H9 (cell line): ENCODE measurements around the gene BAIAP2L1. TPM values are rescaled to one million over a fixed set of nuclear protein-coding genes. Genes with fewer than 3 reads are reported as not detected.
A peak's percentile ranks its signal among the peaks of the same experiment; 100 is the strongest.
"Not testable (repeated sequence)": the region's sequence is repeated elsewhere in the genome, so short reads cannot be mapped to it uniquely, and the experiment has no call there.

Experiments used
- DNase-seq: peaks from one replicate; pipeline ENCODE4 v3.0.0-alpha.2; 2017
- H2AFZ ChIP-seq: one replicate; pipeline ENCODE4 v1.6.1; 2013; ENCODE audit warnings: mild to moderate bottlenecking, low read length, control low read depth, moderate library complexity
- H2AK5ac ChIP-seq: 2 replicates; pipeline ENCODE4 v1.6.1; 2013; ENCODE audit warnings: low read length, control low read depth, mixed read lengths; ENCODE audit not compliant: insufficient read length
- H2BK120ac ChIP-seq: one replicate; pipeline ENCODE4 v1.6.1; 2013; ENCODE audit warnings: low read depth, mild to moderate bottlenecking, low read length, control low read depth, inconsistent platforms; ENCODE audit not compliant: poor library complexity, severe bottlenecking
- H2BK12ac ChIP-seq: 2 replicates; pipeline ENCODE4 v1.6.1; 2013; ENCODE audit warnings: low read length, control low read depth, mixed read lengths, low read depth; ENCODE audit not compliant: insufficient read length
- H2BK15ac ChIP-seq: 2 replicates; pipeline ENCODE4 v1.6.1; 2013; ENCODE audit warnings: low read depth, low read length, control low read depth
- H2BK20ac ChIP-seq: one replicate; pipeline ENCODE4 v1.6.1; 2013; ENCODE audit warnings: low read depth, mild to moderate bottlenecking, low read length, control low read depth, inconsistent platforms; ENCODE audit not compliant: poor library complexity, severe bottlenecking
- H2BK5ac ChIP-seq: 2 replicates; pipeline ENCODE4 v1.6.1; 2013; ENCODE audit warnings: low read length, control low read depth, mixed read lengths; ENCODE audit not compliant: insufficient read length
- H3K14ac ChIP-seq: 2 replicates; pipeline ENCODE4 v1.6.1; 2013; ENCODE audit warnings: low read length, control low read depth; ENCODE audit not compliant: insufficient read depth
- H3K18ac ChIP-seq: 2 replicates; pipeline ENCODE4 v1.6.1; 2013; ENCODE audit warnings: low read depth, mild to moderate bottlenecking, mixed read lengths, low read length, control low read depth; ENCODE audit not compliant: insufficient read length
- H3K23ac ChIP-seq: 2 replicates; pipeline ENCODE4 v1.6.1; 2013; ENCODE audit warnings: low read length, control low read depth, mixed read lengths, low read depth; ENCODE audit not compliant: insufficient read length
- H3K23me2 ChIP-seq: 2 replicates; pipeline ENCODE4 v1.6.1; 2013; ENCODE audit warnings: low read depth, mild to moderate bottlenecking, mixed read lengths, low read length, control low read depth; ENCODE audit not compliant: insufficient read length, poor library complexity, severe bottlenecking
- H3K27ac ChIP-seq: 2 replicates; pipeline ENCODE4 v1.5.1; 2013; ENCODE audit warnings: low read length, control low read depth, mixed read lengths, low read depth; ENCODE audit not compliant: insufficient read length
- H3K27me3 ChIP-seq: 2 replicates; pipeline ENCODE4 v1.6.1; 2013; ENCODE audit warnings: low read length, control low read depth, inconsistent platforms; ENCODE audit not compliant: insufficient read depth
- H3K4ac ChIP-seq: 2 replicates; pipeline ENCODE4 v1.6.1; 2013; ENCODE audit warnings: low read depth, mild to moderate bottlenecking, control low read depth, inconsistent platforms, low read length, moderate library complexity
- H3K4me1 ChIP-seq: 2 replicates; pipeline ENCODE4 v1.6.1; 2013; ENCODE audit warnings: low read length, control low read depth, inconsistent platforms; ENCODE audit not compliant: insufficient read depth
- H3K4me2 ChIP-seq: 2 replicates; pipeline ENCODE4 v1.6.1; 2013; ENCODE audit warnings: low read length, control low read depth, mixed read lengths; ENCODE audit not compliant: insufficient read length, insufficient read depth
- H3K56ac ChIP-seq: 2 replicates; pipeline ENCODE4 v1.6.1; 2013; ENCODE audit warnings: low read depth, mild to moderate bottlenecking, mixed read lengths, low read length, control low read depth; ENCODE audit not compliant: insufficient read length
- H3K79me1 ChIP-seq: 2 replicates; pipeline ENCODE4 v1.6.1; 2013; ENCODE audit warnings: low read depth, mild to moderate bottlenecking, moderate library complexity, low read length, control low read depth, inconsistent platforms; ENCODE audit not compliant: insufficient read depth, poor library complexity, severe bottlenecking
- H3K79me2 ChIP-seq: 2 replicates; pipeline ENCODE4 v1.6.1; 2013; ENCODE audit warnings: low read length, control low read depth, inconsistent platforms; ENCODE audit not compliant: insufficient read depth
- H3K9ac ChIP-seq: 2 replicates; pipeline ENCODE4 v1.6.1; 2013; ENCODE audit warnings: low read length, control low read depth, mixed read lengths; ENCODE audit not compliant: insufficient read length; ENCODE audit errors: extremely low read depth
- H3K9me3 ChIP-seq: one replicate; pipeline ENCODE4 v1.6.1; 2013; ENCODE audit warnings: low read depth, low read length, inconsistent platforms; ENCODE audit not compliant: control insufficient read depth
- H3T11ph ChIP-seq: one replicate; pipeline ENCODE4 v1.6.1; 2013; ENCODE audit warnings: mild to moderate bottlenecking, low read length, control low read depth, inconsistent platforms
- H4K20me1 ChIP-seq: one replicate; pipeline ENCODE4 v1.6.1; 2013; ENCODE audit not compliant: control insufficient read depth, insufficient read length, insufficient read depth
- H4K5ac ChIP-seq: 2 replicates; pipeline ENCODE4 v1.6.1; 2013; ENCODE audit warnings: low read depth, mild to moderate bottlenecking, mixed read lengths, low read length, control low read depth; ENCODE audit not compliant: insufficient read length
- H4K8ac ChIP-seq: replicated peaks from 2 replicates; pipeline ENCODE4 v1.6.1; 2013; ENCODE audit warnings: low read length, control low read depth, mixed read lengths, low read depth; ENCODE audit not compliant: insufficient read length
- H4K91ac ChIP-seq: 2 replicates; pipeline ENCODE4 v1.6.1; 2013; ENCODE audit warnings: low read depth, mild to moderate bottlenecking, moderate library complexity, mixed read lengths, low read length, control low read depth; ENCODE audit not compliant: insufficient read length
- H3K27ac Mint-ChIP-seq, 3 experiments: 2 replicates in 2 of 3; 3 replicates in 1 of 3; pipeline ENCODE4 v1.8.0; 2020 to 2021; ENCODE audit warnings: mixed read lengths in 3 of 3, mild to moderate bottlenecking in 1 of 3, moderate library complexity in 1 of 3
- H3K27me3 Mint-ChIP-seq: 2 replicates; pipeline ENCODE4 v1.8.0; 2021; ENCODE audit warnings: low read depth, mild to moderate bottlenecking, moderate library complexity, mixed read lengths
- H3K36me3 Mint-ChIP-seq, 3 experiments: 2 replicates in 2 of 3; 3 replicates in 1 of 3; pipeline ENCODE4 v1.8.0; 2020 to 2021; ENCODE audit warnings: low read depth in 3 of 3, mixed read lengths in 3 of 3; ENCODE audit not compliant: insufficient read depth in 1 of 3
- H3K4me1 Mint-ChIP-seq, 2 experiments: 2 replicates each; pipeline ENCODE4 v1.8.0; 2020; ENCODE audit warnings: mixed read lengths in 2 of 2
- H3K4me3 Mint-ChIP-seq, 2 experiments: 2 replicates in 1 of 2; 3 replicates in 1 of 2; pipeline ENCODE4 v1.8.0; 2020 to 2021; ENCODE audit warnings: mild to moderate bottlenecking in 2 of 2, mixed read lengths in 2 of 2, moderate library complexity in 1 of 2
- H3K9me3 Mint-ChIP-seq, 2 experiments: 2 replicates in 1 of 2; 3 replicates in 1 of 2; pipeline ENCODE4 v1.8.0; 2020; ENCODE audit warnings: mild to moderate bottlenecking in 2 of 2, mixed read lengths in 2 of 2, moderate library complexity in 1 of 2
- WGBS: extraction: QIAGEN DNeasy Blood & Tissue Kit; methylation state at CpG from one replicate; pipeline ENCODE4 v1.1.7; 2013; ENCODE audit warnings: missing lambda C conversion rate, low lambda C conversion rate, mixed read lengths; ENCODE audit not compliant: insufficient read length; ENCODE audit errors: extremely low coverage; 5-methylcytosine and 5-hydroxymethylcytosine counted together
- total RNA-seq: library from RNA; stranded (reverse); gene quantifications from 2 replicates; pipeline ENCODE4 v1.2.1, GENCODE V29; 2021
- TF ChIP-seq, protein P1 (sequence below): fragments of 200-600 bp; sonication (generic); conservative IDR thresholded peaks from 3 replicates; pipeline ENCODE4 v1.8.0; 2021; ENCODE audit warnings: antibody characterized with exemption, mild to moderate bottlenecking

The BAIAP2L1 gene
- total RNA-seq, 1 experiment from 2014 or later = 25.9 TPM

DNA sequence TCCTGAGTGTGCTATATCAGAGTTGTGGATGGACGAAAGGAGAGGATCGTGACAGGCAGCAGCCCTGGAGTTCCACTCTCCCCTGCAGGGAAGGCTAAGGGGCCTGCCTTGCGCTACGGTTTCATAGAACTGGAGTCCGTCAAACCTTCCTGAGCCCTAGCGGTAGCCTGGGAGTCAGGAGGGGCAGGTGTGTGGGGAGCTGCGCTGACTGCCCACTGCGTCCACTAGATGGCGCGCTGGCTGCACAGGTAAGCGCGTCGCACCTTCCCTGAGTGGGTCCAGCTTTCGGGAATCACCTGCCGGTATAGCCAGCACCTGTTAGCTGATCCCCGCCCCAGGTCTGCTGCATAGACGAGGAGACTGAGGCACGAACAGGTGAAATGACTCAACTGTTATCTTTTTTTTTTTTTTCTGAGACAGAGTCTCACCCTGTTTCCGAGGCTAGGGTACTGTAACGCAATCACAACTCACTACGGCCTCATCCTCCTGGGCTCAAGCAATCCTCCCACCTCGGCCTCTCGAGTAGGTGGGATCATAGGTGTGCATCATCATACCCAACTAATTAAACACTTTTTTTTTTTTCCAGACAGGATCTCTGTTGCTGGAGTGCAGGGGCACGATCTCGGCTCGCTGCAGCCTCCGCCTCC, 20.2 kb upstream of the BAIAP2L1 start:
- no peak overlapping the region for H3K56ac ChIP-seq
- H4K20me1 ChIP-seq = no peaks in the 10 kb centered on the region
- no peak overlapping the region for H3T11ph ChIP-seq
- no peaks in the 10 kb centered on the region for H3K9me3 ChIP-seq
- Mint-ChIP-seq H3K27me3 (peaks cover 32% of the 10 kb centered on the region), H3K27ac (no peak overlapping the region), H3K36me3 (no peaks in the 10 kb centered on the region), H3K4me3 (no peak overlapping the region), H3K9me3 (peaks cover 0 to 2% of the 10 kb centered on the region in 2 experiments; a peak in 1 of 5 replicates), H3K4me1 (no peaks in the 10 kb centered on the region)
- no peak overlapping the region for H4K91ac ChIP-seq
- no peak overlapping the region for H3K27ac ChIP-seq
- H3K14ac ChIP-seq = no peak overlapping the region
- no peak overlapping the region for H2AFZ ChIP-seq
- no peak overlapping the region for H4K5ac ChIP-seq
- no peak overlapping the region for H3K4ac ChIP-seq
- H2BK15ac ChIP-seq = no peak overlapping the region
- no peak overlapping the region for H3K4me2 ChIP-seq
- H3K79me2 ChIP-seq = no peaks in the 10 kb centered on the region
- no peak overlapping the region for H2BK12ac ChIP-seq
- no peak overlapping the region for H3K9ac ChIP-seq
- no CpG with 5 or more reads among the region's 27 CpGs for WGBS
- TF ChIP-seq, protein P1, sequence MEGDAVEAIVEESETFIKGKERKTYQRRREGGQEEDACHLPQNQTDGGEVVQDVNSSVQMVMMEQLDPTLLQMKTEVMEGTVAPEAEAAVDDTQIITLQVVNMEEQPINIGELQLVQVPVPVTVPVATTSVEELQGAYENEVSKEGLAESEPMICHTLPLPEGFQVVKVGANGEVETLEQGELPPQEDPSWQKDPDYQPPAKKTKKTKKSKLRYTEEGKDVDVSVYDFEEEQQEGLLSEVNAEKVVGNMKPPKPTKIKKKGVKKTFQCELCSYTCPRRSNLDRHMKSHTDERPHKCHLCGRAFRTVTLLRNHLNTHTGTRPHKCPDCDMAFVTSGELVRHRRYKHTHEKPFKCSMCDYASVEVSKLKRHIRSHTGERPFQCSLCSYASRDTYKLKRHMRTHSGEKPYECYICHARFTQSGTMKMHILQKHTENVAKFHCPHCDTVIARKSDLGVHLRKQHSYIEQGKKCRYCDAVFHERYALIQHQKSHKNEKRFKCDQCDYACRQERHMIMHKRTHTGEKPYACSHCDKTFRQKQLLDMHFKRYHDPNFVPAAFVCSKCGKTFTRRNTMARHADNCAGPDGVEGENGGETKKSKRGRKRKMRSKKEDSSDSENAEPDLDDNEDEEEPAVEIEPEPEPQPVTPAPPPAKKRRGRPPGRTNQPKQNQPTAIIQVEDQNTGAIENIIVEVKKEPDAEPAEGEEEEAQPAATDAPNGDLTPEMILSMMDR = peak; percentile 99
- no peak overlapping the region for H2AK5ac ChIP-seq
- no peaks in the 10 kb centered on the region for H3K23me2 ChIP-seq
- H3K27me3 ChIP-seq = no peaks in the 10 kb centered on the region
- H2BK20ac ChIP-seq = no peak overlapping the region
- H3K4me1 ChIP-seq = no peaks in the 10 kb centered on the region
- H2BK5ac ChIP-seq = no peak overlapping the region
- no peaks in the 10 kb centered on the region for H3K79me1 ChIP-seq
- no peak overlapping the region for H4K8ac ChIP-seq
- H3K18ac ChIP-seq = no peak overlapping the region
- no peak overlapping the region for H3K23ac ChIP-seq
- H2BK120ac ChIP-seq = no peak overlapping the region
- DNase-seq = peak; percentile 92

DNA sequence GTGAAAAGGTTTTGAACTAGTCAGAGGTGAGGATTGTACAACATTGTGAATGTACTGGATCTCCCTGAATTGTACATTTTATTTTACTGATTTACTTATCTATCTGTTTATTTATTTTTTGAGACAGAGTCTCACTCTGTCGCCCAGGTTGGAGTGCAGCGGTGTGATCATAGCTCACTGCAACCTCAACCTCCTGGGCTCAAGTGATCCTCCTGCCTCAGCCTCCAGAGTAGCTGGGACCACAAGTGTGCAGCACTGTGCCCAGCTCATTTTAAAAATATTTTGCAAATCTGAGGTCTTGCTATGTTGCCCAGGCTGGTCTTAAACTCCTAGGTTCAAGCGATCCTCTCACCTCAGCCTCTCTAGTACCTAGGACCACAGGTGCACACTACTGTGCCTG, 19.1 kb upstream of the BAIAP2L1 start:
- H4K5ac ChIP-seq, H3K18ac ChIP-seq, H3K9ac ChIP-seq, H3K27ac Mint-ChIP-seq, H3K9me3 Mint-ChIP-seq, H2AK5ac ChIP-seq, H4K8ac ChIP-seq, H3K4me2 ChIP-seq, H2AFZ ChIP-seq, DNase-seq, H3K23ac ChIP-seq, H3K36me3 Mint-ChIP-seq, H3K27me3 ChIP-seq, H3K4ac ChIP-seq, H4K91ac ChIP-seq, H3K79me1 ChIP-seq, H3K79me2 ChIP-seq, H2BK120ac ChIP-seq, H3K9me3 ChIP-seq, H3K4me1 Mint-ChIP-seq, H3T11ph ChIP-seq, H3K4me3 Mint-ChIP-seq, H3K27ac ChIP-seq, H2BK12ac ChIP-seq, H3K14ac ChIP-seq, H4K20me1 ChIP-seq, H2BK5ac ChIP-seq, H2BK15ac ChIP-seq, H3K4me1 ChIP-seq, H2BK20ac ChIP-seq, H3K56ac ChIP-seq, H3K23me2 ChIP-seq: not testable (repeated sequence)
- H3K27me3 Mint-ChIP-seq = peaks cover 34% of the 10 kb centered on the region
- no CpG with 5 or more reads among the region's 3 CpGs for WGBS
